Esophagus squamous epithelium (tissue), 4 donors: ENCODE data around the gene LYL1.

Experiments used
- POLR2A ChIP-seq, 4 donors: fragments of 450-650 bp; IDR thresholded peaks; one replicate each; pipeline ENCODE4 v1.6.1; 2017; ENCODE audit warnings: antibody characterized with exemption in 4 of 4, mild to moderate bottlenecking in 4 of 4, moderate library complexity in 3 of 4
- TF ChIP-seq, protein P1 (sequence below), 6 experiments: fragments of 450-650 bp in 4 of 6; fragments of 200-600 bp in 2 of 6; sonication (generic) in 2 of 6; IDR thresholded peaks; one replicate each; pipeline ENCODE4 v1.5.1; 2016 to 2019; ENCODE audit warnings: antibody characterized with exemption in 6 of 6, mild to moderate bottlenecking in 4 of 6, moderate library complexity in 4 of 6

DNA sequence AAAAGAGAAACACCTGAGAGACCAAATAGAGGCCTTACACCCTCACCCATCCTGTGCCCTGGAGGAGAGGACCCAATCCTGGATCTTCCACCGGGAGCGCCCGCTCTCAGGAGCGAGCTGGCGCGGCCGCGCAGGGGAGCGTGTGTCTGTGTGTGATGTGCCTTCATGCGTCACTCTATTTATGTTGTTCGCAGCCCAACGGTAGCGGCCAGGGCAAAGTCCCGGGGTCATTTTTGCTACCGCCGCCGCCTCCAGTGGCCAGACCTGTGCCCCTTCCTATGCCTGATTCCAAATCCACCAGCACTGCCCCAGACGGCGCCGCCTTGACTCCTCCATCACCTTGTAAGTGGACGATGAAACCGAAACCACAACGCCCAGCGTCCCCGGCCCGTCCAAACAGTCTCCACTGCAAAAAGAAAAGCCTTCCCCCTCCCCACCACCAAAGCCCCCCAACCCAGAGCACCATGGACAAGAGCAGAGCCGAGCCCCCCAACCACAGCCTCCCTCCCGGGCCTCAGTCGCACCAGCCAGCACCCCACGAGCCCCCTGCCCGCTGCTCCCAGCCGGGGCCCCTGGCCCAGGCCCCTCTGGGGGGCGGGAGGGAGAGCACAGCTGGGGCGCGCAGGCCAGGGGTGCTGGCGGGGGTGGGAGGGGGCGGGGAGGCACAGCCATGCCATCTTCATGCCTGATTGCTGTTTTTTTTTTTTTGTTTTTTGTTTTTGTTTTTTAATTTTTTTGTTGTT is 14.7 kb downstream of the LYL1 start:
- TF ChIP-seq, protein P1, sequence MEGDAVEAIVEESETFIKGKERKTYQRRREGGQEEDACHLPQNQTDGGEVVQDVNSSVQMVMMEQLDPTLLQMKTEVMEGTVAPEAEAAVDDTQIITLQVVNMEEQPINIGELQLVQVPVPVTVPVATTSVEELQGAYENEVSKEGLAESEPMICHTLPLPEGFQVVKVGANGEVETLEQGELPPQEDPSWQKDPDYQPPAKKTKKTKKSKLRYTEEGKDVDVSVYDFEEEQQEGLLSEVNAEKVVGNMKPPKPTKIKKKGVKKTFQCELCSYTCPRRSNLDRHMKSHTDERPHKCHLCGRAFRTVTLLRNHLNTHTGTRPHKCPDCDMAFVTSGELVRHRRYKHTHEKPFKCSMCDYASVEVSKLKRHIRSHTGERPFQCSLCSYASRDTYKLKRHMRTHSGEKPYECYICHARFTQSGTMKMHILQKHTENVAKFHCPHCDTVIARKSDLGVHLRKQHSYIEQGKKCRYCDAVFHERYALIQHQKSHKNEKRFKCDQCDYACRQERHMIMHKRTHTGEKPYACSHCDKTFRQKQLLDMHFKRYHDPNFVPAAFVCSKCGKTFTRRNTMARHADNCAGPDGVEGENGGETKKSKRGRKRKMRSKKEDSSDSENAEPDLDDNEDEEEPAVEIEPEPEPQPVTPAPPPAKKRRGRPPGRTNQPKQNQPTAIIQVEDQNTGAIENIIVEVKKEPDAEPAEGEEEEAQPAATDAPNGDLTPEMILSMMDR (IDR thresholded peaks at IDR 0.05) = no peak
- TF ChIP-seq POLR2A (IDR thresholded peaks at IDR 0.05) = no peak
